WTC11 (cell line): ENCODE measurements around the gene HLTF. TPM values are rescaled to one million over a fixed set of nuclear protein-coding genes. Genes with fewer than 3 reads are reported as not detected.

ENCODE experiments used
- AR ChIP-seq: fragments of 250-450 bp; sonication (Bioruptor Pico); IDR thresholded peaks from 2 replicates; pipeline ENCODE4 v1.9.0; 2021; ENCODE audit warnings: mild to moderate bottlenecking
- ATF6 ChIP-seq: sonication (generic); formaldehyde crosslinking; IDR thresholded peaks from 2 replicates; pipeline ENCODE4 v1.8.1; 2023; ENCODE audit warnings: mild to moderate bottlenecking, missing genetic modification reagents
- CREB1 ChIP-seq: sonication (generic); formaldehyde crosslinking; IDR thresholded peaks from 2 replicates; pipeline ENCODE4 v1.8.0; 2023; ENCODE audit warnings: mild to moderate bottlenecking, missing genetic modification reagents
- ELF4 ChIP-seq: sonication (generic); formaldehyde crosslinking; IDR thresholded peaks from 2 replicates; pipeline ENCODE4 v1.8.1; 2022; ENCODE audit warnings: low read depth, mild to moderate bottlenecking, moderate library complexity, missing genetic modification reagents
- FOXJ3 ChIP-seq: sonication (generic); formaldehyde crosslinking; IDR thresholded peaks from 2 replicates; pipeline ENCODE4 v1.9.0; 2021; ENCODE audit warnings: missing genetic modification reagents, mild to moderate bottlenecking, borderline replicate concordance
- FOXK1 ChIP-seq: sonication (generic); formaldehyde crosslinking; IDR thresholded peaks from 2 replicates; pipeline ENCODE4 v1.8.0; 2022; ENCODE audit warnings: mild to moderate bottlenecking, moderate library complexity, missing genetic modification reagents
- FOXP1 ChIP-seq: sonication (generic); formaldehyde crosslinking; IDR thresholded peaks from 2 replicates; pipeline ENCODE4 v1.8.0; 2022; ENCODE audit warnings: missing genetic modification reagents, mild to moderate bottlenecking, moderate library complexity, borderline replicate concordance
- GABPB1 ChIP-seq: sonication (generic); formaldehyde crosslinking; IDR thresholded peaks from 2 replicates; pipeline ENCODE4 v1.8.1; 2023; ENCODE audit warnings: mild to moderate bottlenecking, missing genetic modification reagents
- IRF1 ChIP-seq: sonication (generic); formaldehyde crosslinking; IDR thresholded peaks from 2 replicates; pipeline ENCODE4 v1.8.0; 2023; ENCODE audit warnings: missing genetic modification reagents
- NFATC4 ChIP-seq: fragments of 250-450 bp; sonication (Bioruptor Pico); IDR thresholded peaks from 2 replicates; pipeline ENCODE4 v1.9.0; 2021; ENCODE audit warnings: mild to moderate bottlenecking
- NFE2L1 ChIP-seq: sonication (generic); formaldehyde crosslinking; IDR thresholded peaks from 2 replicates; pipeline ENCODE4 v1.8.1; 2023; ENCODE audit warnings: missing genetic modification reagents
- PRRX2 ChIP-seq: fragments of 250-450 bp; sonication (Bioruptor Pico); IDR thresholded peaks from 2 replicates; pipeline ENCODE4 v1.8.0; 2021; ENCODE audit warnings: mild to moderate bottlenecking
- RELA ChIP-seq: sonication (generic); formaldehyde crosslinking; IDR thresholded peaks from 2 replicates; pipeline ENCODE4 v1.8.1; 2022; ENCODE audit warnings: missing genetic modification reagents, mild to moderate bottlenecking, borderline replicate concordance
- RORB ChIP-seq: fragments of 250-450 bp; sonication (Bioruptor Pico); IDR thresholded peaks from 2 replicates; pipeline ENCODE4 v1.9.0; 2021; ENCODE audit warnings: mild to moderate bottlenecking
- SMAD4 ChIP-seq: sonication (generic); formaldehyde crosslinking; IDR thresholded peaks from 2 replicates; pipeline ENCODE4 v1.8.0; 2022; ENCODE audit warnings: mild to moderate bottlenecking, missing genetic modification reagents
- TEAD1 ChIP-seq: sonication (generic); formaldehyde crosslinking; IDR thresholded peaks from 2 replicates; pipeline ENCODE4 v1.8.0; 2022; ENCODE audit warnings: mild to moderate bottlenecking, missing genetic modification reagents
- TP53 ChIP-seq: sonication (generic); formaldehyde crosslinking; IDR thresholded peaks from 2 replicates; pipeline ENCODE4 v1.8.1; 2023; ENCODE audit warnings: mild to moderate bottlenecking, missing genetic modification reagents
- ZNF396 ChIP-seq: fragments of 250-450 bp; sonication (Bioruptor Pico); IDR thresholded peaks from 2 replicates; pipeline ENCODE4 v1.8.0; 2021; ENCODE audit warnings: mild to moderate bottlenecking, moderate library complexity, borderline replicate concordance
- ZNF532 ChIP-seq: fragments of 250-450 bp; sonication (Bioruptor Pico); IDR thresholded peaks from 2 replicates; pipeline ENCODE4 v1.9.0; 2021; ENCODE audit warnings: mild to moderate bottlenecking, borderline replicate concordance
- ZNF671 ChIP-seq: fragments of 250-450 bp; sonication (Bioruptor Pico); IDR thresholded peaks from 2 replicates; pipeline ENCODE4 v1.8.0; 2021; ENCODE audit warnings: mild to moderate bottlenecking
- total RNA-seq: library from RNA; stranded (reverse); gene quantifications from 3 replicates; pipeline ENCODE4 v1.2.3, GENCODE V29; 2021
- TF ChIP-seq, protein P1 (sequence below): fragments of 200-600 bp; IDR thresholded peaks from 2 replicates; pipeline ENCODE4 v1.8.0; 2022; ENCODE audit warnings: antibody characterized with exemption
- TF ChIP-seq, protein P2 (sequence below): sonication (generic); formaldehyde crosslinking; IDR thresholded peaks from 2 replicates; pipeline ENCODE4 v1.8.1; 2023; ENCODE audit warnings: mild to moderate bottlenecking, missing genetic modification reagents, moderate library complexity
- TF ChIP-seq, protein P3 (sequence below): sonication (generic); formaldehyde crosslinking; IDR thresholded peaks from 2 replicates; pipeline ENCODE4 v1.8.1; 2022; ENCODE audit warnings: low read depth, mild to moderate bottlenecking, moderate library complexity, missing genetic modification reagents, borderline replicate concordance
- TF ChIP-seq, protein P4 (sequence below): sonication (generic); formaldehyde crosslinking; IDR thresholded peaks from 2 replicates; pipeline ENCODE4 v1.8.1; 2023; ENCODE audit warnings: mild to moderate bottlenecking, missing genetic modification reagents, moderate library complexity

Gene HLTF
- total RNA-seq, 1 experiment from 2014 or later, result 62.4 TPM

DNA sequence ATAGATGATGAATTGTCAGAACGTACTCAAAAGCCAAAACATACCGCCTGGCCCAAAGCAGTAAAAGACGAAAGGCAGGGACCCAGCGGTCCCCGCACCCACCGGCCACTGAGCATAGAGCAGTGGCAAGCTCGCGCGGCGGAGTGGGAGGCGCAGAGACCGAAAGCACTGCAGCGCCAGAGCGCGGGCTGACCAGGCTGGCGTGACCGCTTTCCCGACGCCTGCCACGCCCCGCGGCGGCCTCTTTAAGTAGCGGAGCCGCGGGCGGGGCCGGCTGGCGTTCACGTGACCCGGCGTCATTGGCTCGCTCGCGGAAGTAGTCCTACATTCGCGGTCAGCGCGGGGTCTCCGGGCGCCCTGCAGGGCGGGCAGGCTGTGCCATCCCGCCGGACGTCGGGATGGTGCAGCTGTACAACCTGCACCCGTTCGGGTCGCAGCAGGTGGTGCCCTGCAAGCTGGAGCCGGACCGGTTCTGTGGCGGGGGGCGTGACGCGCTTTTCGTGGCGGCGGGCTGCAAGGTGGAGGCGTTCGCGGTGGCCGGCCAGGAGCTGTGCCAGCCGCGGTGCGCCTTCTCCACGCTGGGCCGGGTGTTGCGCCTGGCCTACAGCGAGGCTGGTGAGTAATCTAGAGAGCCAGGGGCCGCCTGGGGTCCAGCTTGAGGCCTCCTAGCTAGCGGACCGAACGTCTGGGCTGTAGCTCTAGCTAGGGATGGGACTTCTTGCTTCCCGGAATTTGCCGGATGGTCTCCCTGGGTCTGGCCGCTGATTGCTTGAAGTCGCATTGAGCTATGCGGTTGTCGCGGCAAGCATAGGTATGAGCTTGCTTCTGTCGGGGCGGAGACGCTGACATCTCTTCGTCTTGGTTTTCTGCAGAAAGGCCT lies 43.2 kb upstream of the HLTF start, which contains the start of gene HPS3 (continued):
- TF ChIP-seq RORB (CRISPR knock-in tag) (no peak), IRF1 (CRISPR knock-in tag) (peak; percentile 81), FOXP1 (CRISPR knock-in tag) (peak; percentile 97), GABPB1 (CRISPR knock-in tag) (peak; percentile 59; the same call in 1 of the 2 replicates), TEAD1 (CRISPR knock-in tag) (0 out of 2 replicates have a peak, but pooled peaks have one; percentile 72), CREB1 (CRISPR knock-in tag) (peak; percentile 84; the same call in 1 of the 2 replicates), ZNF396 (CRISPR knock-in tag) (no peak), FOXJ3 (no peak), ELF4 (CRISPR knock-in tag) (no peak), AR (no peak), ATF6 (CRISPR knock-in tag) (no peak), SMAD4 (peak; percentile 15; the same call in 1 of the 2 replicates), NFE2L1 (no peak; the same call in 1 of the 2 replicates), NFATC4 (CRISPR knock-in tag) (no peak), RELA (CRISPR knock-in tag) (0 out of 2 replicates have a peak, but pooled peaks have one; percentile 75), ZNF532 (no peak), FOXK1 (CRISPR knock-in tag) (peak; percentile 43), ZNF671 (CRISPR knock-in tag) (no peak), PRRX2 (no peak), TP53 (CRISPR knock-in tag) (peak; percentile 24; the same call in 1 of the 2 replicates)
- TF ChIP-seq, protein P1, sequence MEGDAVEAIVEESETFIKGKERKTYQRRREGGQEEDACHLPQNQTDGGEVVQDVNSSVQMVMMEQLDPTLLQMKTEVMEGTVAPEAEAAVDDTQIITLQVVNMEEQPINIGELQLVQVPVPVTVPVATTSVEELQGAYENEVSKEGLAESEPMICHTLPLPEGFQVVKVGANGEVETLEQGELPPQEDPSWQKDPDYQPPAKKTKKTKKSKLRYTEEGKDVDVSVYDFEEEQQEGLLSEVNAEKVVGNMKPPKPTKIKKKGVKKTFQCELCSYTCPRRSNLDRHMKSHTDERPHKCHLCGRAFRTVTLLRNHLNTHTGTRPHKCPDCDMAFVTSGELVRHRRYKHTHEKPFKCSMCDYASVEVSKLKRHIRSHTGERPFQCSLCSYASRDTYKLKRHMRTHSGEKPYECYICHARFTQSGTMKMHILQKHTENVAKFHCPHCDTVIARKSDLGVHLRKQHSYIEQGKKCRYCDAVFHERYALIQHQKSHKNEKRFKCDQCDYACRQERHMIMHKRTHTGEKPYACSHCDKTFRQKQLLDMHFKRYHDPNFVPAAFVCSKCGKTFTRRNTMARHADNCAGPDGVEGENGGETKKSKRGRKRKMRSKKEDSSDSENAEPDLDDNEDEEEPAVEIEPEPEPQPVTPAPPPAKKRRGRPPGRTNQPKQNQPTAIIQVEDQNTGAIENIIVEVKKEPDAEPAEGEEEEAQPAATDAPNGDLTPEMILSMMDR, result no peak
- TF ChIP-seq, protein P2, sequence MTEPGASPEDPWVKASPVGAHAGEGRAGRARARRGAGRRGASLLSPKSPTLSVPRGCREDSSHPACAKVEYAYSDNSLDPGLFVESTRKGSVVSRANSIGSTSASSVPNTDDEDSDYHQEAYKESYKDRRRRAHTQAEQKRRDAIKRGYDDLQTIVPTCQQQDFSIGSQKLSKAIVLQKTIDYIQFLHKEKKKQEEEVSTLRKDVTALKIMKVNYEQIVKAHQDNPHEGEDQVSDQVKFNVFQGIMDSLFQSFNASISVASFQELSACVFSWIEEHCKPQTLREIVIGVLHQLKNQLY (CRISPR knock-in tag), result peak; percentile 84; the same call in 1 of the 2 replicates
- TF ChIP-seq, protein P3, sequence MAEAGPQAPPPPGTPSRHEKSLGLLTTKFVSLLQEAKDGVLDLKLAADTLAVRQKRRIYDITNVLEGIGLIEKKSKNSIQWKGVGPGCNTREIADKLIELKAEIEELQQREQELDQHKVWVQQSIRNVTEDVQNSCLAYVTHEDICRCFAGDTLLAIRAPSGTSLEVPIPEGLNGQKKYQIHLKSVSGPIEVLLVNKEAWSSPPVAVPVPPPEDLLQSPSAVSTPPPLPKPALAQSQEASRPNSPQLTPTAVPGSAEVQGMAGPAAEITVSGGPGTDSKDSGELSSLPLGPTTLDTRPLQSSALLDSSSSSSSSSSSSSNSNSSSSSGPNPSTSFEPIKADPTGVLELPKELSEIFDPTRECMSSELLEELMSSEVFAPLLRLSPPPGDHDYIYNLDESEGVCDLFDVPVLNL, result no peak
- TF ChIP-seq, protein P4, sequence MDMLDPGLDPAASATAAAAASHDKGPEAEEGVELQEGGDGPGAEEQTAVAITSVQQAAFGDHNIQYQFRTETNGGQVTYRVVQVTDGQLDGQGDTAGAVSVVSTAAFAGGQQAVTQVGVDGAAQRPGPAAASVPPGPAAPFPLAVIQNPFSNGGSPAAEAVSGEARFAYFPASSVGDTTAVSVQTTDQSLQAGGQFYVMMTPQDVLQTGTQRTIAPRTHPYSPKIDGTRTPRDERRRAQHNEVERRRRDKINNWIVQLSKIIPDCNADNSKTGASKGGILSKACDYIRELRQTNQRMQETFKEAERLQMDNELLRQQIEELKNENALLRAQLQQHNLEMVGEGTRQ (CRISPR knock-in tag), result peak; percentile 98
